ENCODE measurements around the gene PTK6. TPM values are rescaled to one million over a fixed set of nuclear protein-coding genes. Genes with fewer than 3 reads are reported as not detected.

Gene PTK6
- total and polyA plus RNA-seq, 2 of the 13 experiments (the other 11 are each of a cell fraction or from before 2014, with no cell fraction given), result 0.08 TPM; not detected in 1

- whole genome bisulfite sequencing (ENCODE audit: low lambda C conversion rate), result 90% methylated on average over 61 of the region's 61 CpGs
These were observed 28.0 kb upstream of the PTK6 start for GRCh38 chr20:63565021-63565698.

GRCh38 chr20:63564036-63564810, 27.0 kb upstream of the PTK6 start:
- ATAC-seq (no peak), FAIRE-seq (no peak), DNase-seq (ENCODE audit: low spot score) (no peak)
- no peak overlapping the region for H3K4me2 ChIP-seq (ENCODE audit: low read depth, low read length)
- H3K9me3 ChIP-seq (ENCODE audit: low read length), result no peaks in the 10 kb centered on the region
- intact Hi-C loops (cut with micrococcal nuclease; ENCODE audit: unreplicated experiment), result no loop called here
- no peak overlapping the region for H3K4me3 ChIP-seq (replicated peaks in 1 of 3; ENCODE audit: insufficient read depth in 1 of 3, low read depth in 2 of 3, low read length in 3 of 3)
- no peak overlapping the region for H3K9ac ChIP-seq (ENCODE audit: insufficient read depth, low read depth, low read length)
- TF ChIP-seq ZBED4 (CRISPR knock-in tag; IDR thresholded peaks at IDR 0.05; ENCODE audit: borderline replicate concordance), result no peak
- peak; percentile 68 for TF ChIP-seq ZC3H13 (CRISPR knock-in tag; IDR thresholded peaks at IDR 0.05)
- TF ChIP-seq ZNF124 (CRISPR knock-in tag; IDR thresholded peaks at IDR 0.05), result no peak
- no peak for TF ChIP-seq ZNF660 (CRISPR knock-in tag; IDR thresholded peaks at IDR 0.05; ENCODE audit: borderline replicate concordance, low read depth)
- no peak for TF ChIP-seq KAT8 (CRISPR knock-in tag; IDR thresholded peaks at IDR 0.05)
- no peak for TF ChIP-seq ZNF704 (CRISPR knock-in tag; IDR thresholded peaks at IDR 0.05; ENCODE audit: borderline replicate concordance)
- no peaks in the 10 kb centered on the region for H3K79me2 ChIP-seq (ENCODE audit: insufficient read depth, low read length)
- no peak overlapping the region for H3K27ac ChIP-seq (ENCODE audit: extremely low read length, insufficient read depth, low read length)
- no peaks in the 10 kb centered on the region for H3K4me1 ChIP-seq (ENCODE audit: insufficient read depth, low read length)
- 92% methylated on average over 51 of the region's 62 CpGs for WGBS (ENCODE audit: low lambda C conversion rate)
- in situ Hi-C loops (cut with HindIII; ENCODE audit: extremely low pct_ligation_motif_present, low pct_unique_long_range_greater_than_20kb), result no loop called here
- no peaks in the 10 kb centered on the region for H3K27me3 ChIP-seq (ENCODE audit: control insufficient read depth in 1 of 2, insufficient read depth in 2 of 2, low read length in 2 of 2)
- H3K36me3 ChIP-seq (replicated peaks in 1 of 2; ENCODE audit: control insufficient read depth in 1 of 2, insufficient read depth in 2 of 2, low read length in 2 of 2), result no peaks in the 10 kb centered on the region; a peak in 1 of 5 replicates
- no peak overlapping the region for H2AFZ ChIP-seq (ENCODE audit: low read length)
- no TSS peak for BruUV-seq (replicated peaks)
- ChIA-PET CTCF (ENCODE audit: low intra/inter-chr PET ratio, low total read pairs) (no interaction called here), POLR2A (interaction anchor here (1.1 to 1.7 kb wide), 2 partner anchors 10 kb away, joined by 3 to 7 read pairs; partner anchors contain the start of gene HELZ2)
- H4K20me1 ChIP-seq (ENCODE audit: insufficient read depth, low read length), result no peaks in the 10 kb centered on the region; the same call in 1 of the 2 replicates

More at GRCh38 chr20:63565021-63565698, 28.0 kb upstream of the PTK6 start:
- CTCF ChIA-PET (ENCODE audit: low intra/inter-chr PET ratio, low total read pairs), result no interaction called here
- H2AFZ ChIP-seq (ENCODE audit: low read length), result no peak overlapping the region
- H3K4me2 ChIP-seq (ENCODE audit: low read depth, low read length), result no peak overlapping the region
- no peak overlapping the region for H3K27ac ChIP-seq (ENCODE audit: extremely low read length, insufficient read depth, low read length)
- no TSS peak for BruUV-seq (replicated peaks)
- no peak overlapping the region for H3K4me3 ChIP-seq (replicated peaks in 1 of 3; ENCODE audit: insufficient read depth in 1 of 3, low read depth in 2 of 3, low read length in 3 of 3)
- in situ Hi-C loops (cut with HindIII; ENCODE audit: extremely low pct_ligation_motif_present, low pct_unique_long_range_greater_than_20kb), result no loop called here
- POLR2A ChIA-PET, result interaction anchor here (1.1 to 1.7 kb wide), 2 partner anchors 9 to 10 kb away, joined by 3 to 7 read pairs; partner anchors contain the start of gene HELZ2
- no peaks in the 10 kb centered on the region for H3K79me2 ChIP-seq (ENCODE audit: insufficient read depth, low read length)
- H3K27me3 ChIP-seq (ENCODE audit: control insufficient read depth in 1 of 2, insufficient read depth in 2 of 2, low read length in 2 of 2), result no peaks in the 10 kb centered on the region
- FAIRE-seq, result no peak
- no peaks in the 10 kb centered on the region for H3K36me3 ChIP-seq (replicated peaks in 1 of 2; ENCODE audit: control insufficient read depth in 1 of 2, insufficient read depth in 2 of 2, low read length in 2 of 2)
- peaks cover under 1% of the 10 kb centered on the region; the same call in 1 of the 2 replicates for H4K20me1 ChIP-seq (ENCODE audit: insufficient read depth, low read length)
- intact Hi-C loops (cut with micrococcal nuclease; ENCODE audit: unreplicated experiment), result no loop called here
- no peaks in the 10 kb centered on the region for H3K4me1 ChIP-seq (ENCODE audit: insufficient read depth, low read length)
- no peak for ATAC-seq
- H3K9me3 ChIP-seq (ENCODE audit: low read length), result no peaks in the 10 kb centered on the region
- TF ChIP-seq ZEB1 (IDR thresholded peaks at IDR 0.05; ENCODE audit: insufficient replicate concordance, low read depth) (no peak), AGO2 (optimal IDR thresholded peaks at IDR 0.05; ENCODE audit: low read depth, low read length) (peak; percentile 31), MYC (CRISPR knock-in tag; IDR thresholded peaks at IDR 0.05; ENCODE audit: borderline replicate concordance) (0 out of 2 replicates have a peak, but pooled peaks have one; percentile 19)
- no peak for DNase-seq (ENCODE audit: low spot score)
- H3K9ac ChIP-seq (ENCODE audit: insufficient read depth, low read depth, low read length), result no peak overlapping the region

All from HepG2 (cell line).